HCT116 (cell line): ENCODE data around the gene C1orf167. TPM values are rescaled to one million over a fixed set of nuclear protein-coding genes. Genes with fewer than 3 reads are reported as not detected.

Experiments used
- ATAC-seq: fragments of 200-7000 bp; cut with Tn5 transposase; 2 replicates; pipeline ENCODE4 v1.9.1; 2020; ENCODE audit warnings: mild to moderate bottlenecking, moderate library complexity
- BruUV-seq: library from RNA; stranded (reverse); fragments of 400-500 nt; replicated peaks from 2 replicates; lab custom pipeline; 2021; lab: Mats Ljungman, UMichigan
- CTCF ChIA-PET: fragments of 300-600 bp; sonication (Branson Sonifier 250); formaldehyde crosslinking; loops from one replicate; lab custom pipeline; 2021; ENCODE audit warnings: antibody characterized with exemption; lab: Charles Lee
- POLR2A ChIA-PET: fragments of 300-600, 350-600 bp; sonication (Branson Sonifier 250); formaldehyde crosslinking; loops from one replicate; lab custom pipeline; 2021; ENCODE audit warnings: antibody characterized with exemption; lab: Charles Lee
- RAD21 ChIA-PET, 2 experiments: fragments of 300-600 bp; sonication (Branson Sonifier 250); formaldehyde crosslinking; loops; one replicate each; lab custom pipeline; 2023; ENCODE audit warnings: low total read pairs in 2 of 2; ENCODE audit not compliant: uncharacterized antibody in 2 of 2, unreplicated experiment in 2 of 2, low non-redundant PET in 1 of 2; lab: Charles Lee
- DNase-seq: peaks from one replicate; pipeline ENCODE4 v3.0.0-alpha.2; 2010; ENCODE audit warnings: low read depth, low spot score
- H2AFZ ChIP-seq: fragments of 200-600 bp; shearing (Covaris generic), sonication (generic); 2 replicates; pipeline ENCODE4 v1.6.1; 2017; ENCODE audit warnings: low read depth, mixed run types, mixed read lengths, antibody characterized with exemption, low read length; ENCODE audit not compliant: poor library complexity, severe bottlenecking
- H3K27ac ChIP-seq: 2 replicates; pipeline ENCODE4 v1.5.1; 2012; ENCODE audit warnings: low read depth, low read length
- H3K27me3 ChIP-seq: fragments of 200-600 bp; sonication (generic); 2 replicates; pipeline ENCODE4 v1.6.1; 2016; ENCODE audit warnings: mixed run types, low read length, mixed read lengths; ENCODE audit not compliant: insufficient read depth
- H3K36me3 ChIP-seq, 2 experiments: fragments of 200-500 bp in 1 of 2; fragments of 200-600 bp in 1 of 2; sonication (Bioruptor generic) in 1 of 2; sonication (generic) in 1 of 2; 2 replicates each; pipeline versions ENCODE4 v1.5.1 to v1.6.1; 2014 to 2016; ENCODE audit warnings: low read length in 2 of 2, inconsistent platforms in 1 of 2, mixed read lengths in 1 of 2, mixed run types in 1 of 2; ENCODE audit not compliant: insufficient read depth in 2 of 2, control insufficient read depth in 1 of 2
- H3K4me1 ChIP-seq, 2 experiments: fragments of 200-600 bp in 1 of 2; sonication (generic) in 1 of 2; 2 replicates each; pipeline versions ENCODE4 v1.5.1 to v1.6.1; 2012 to 2017; ENCODE audit warnings: low read length in 2 of 2, inconsistent platforms in 1 of 2, mild to moderate bottlenecking in 1 of 2, mixed read lengths in 1 of 2, mixed run types in 1 of 2, moderate library complexity in 1 of 2; ENCODE audit not compliant: insufficient read depth in 2 of 2, control insufficient read depth in 1 of 2
- H3K4me2 ChIP-seq: fragments of 200-600 bp; sonication (generic); 2 replicates; pipeline ENCODE4 v1.6.1; 2017; ENCODE audit warnings: mixed run types, low read length, mixed read lengths
- H3K4me3 ChIP-seq, 2 experiments: fragments of 200-600 bp in 1 of 2; sonication (generic) in 1 of 2; replicated peaks in 1 of 2; 2 replicates each; pipeline ENCODE4 v1.5.1; 2011 to 2016; ENCODE audit warnings: low read length in 2 of 2, control low read depth in 1 of 2, low read depth in 1 of 2, mild to moderate bottlenecking in 1 of 2, mixed read lengths in 1 of 2, mixed run types in 1 of 2
- H3K79me2 ChIP-seq: fragments of 200-600 bp; sonication (generic); 2 replicates; pipeline ENCODE4 v1.6.1; 2017; ENCODE audit warnings: mild to moderate bottlenecking, mixed run types, low read length, moderate library complexity, mixed read lengths; ENCODE audit not compliant: insufficient read depth
- H3K9ac ChIP-seq: fragments of 200-600 bp; sonication (generic); 2 replicates; pipeline ENCODE4 v1.6.1; 2016; ENCODE audit warnings: low read length, mixed read lengths
- H3K9me2 ChIP-seq: fragments of 200-600 bp; sonication (generic), shearing (Covaris generic); 2 replicates; pipeline ENCODE4 v1.6.1; 2017; ENCODE audit warnings: mixed run types, mild to moderate bottlenecking, moderate library complexity; ENCODE audit not compliant: insufficient read depth
- H3K9me3 ChIP-seq, 2 experiments: fragments of 200-500 bp in 1 of 2; fragments of 200-600 bp in 1 of 2; sonication (Bioruptor generic) in 1 of 2; sonication (generic) in 1 of 2; 2 replicates each; pipeline ENCODE4 v1.6.1; 2014 to 2017; ENCODE audit warnings: low read length in 2 of 2, mixed read lengths in 2 of 2, inconsistent platforms in 1 of 2, low read depth in 1 of 2, mild to moderate bottlenecking in 1 of 2, mixed run types in 1 of 2, moderate library complexity in 1 of 2; ENCODE audit not compliant: control insufficient read depth in 1 of 2, insufficient read depth in 1 of 2
- H4K20me1 ChIP-seq: fragments of 200-600 bp; sonication (generic), shearing (Covaris generic); 2 replicates; pipeline ENCODE4 v1.6.1; 2017; ENCODE audit warnings: mixed run types, mild to moderate bottlenecking, moderate library complexity; ENCODE audit not compliant: insufficient read depth
- CBX3 ChIP-seq: IDR thresholded peaks from 2 replicates; pipeline ENCODE4 v1.6.1; 2012; ENCODE audit warnings: low read depth
- CEBPB ChIP-seq: IDR thresholded peaks from 2 replicates; pipeline ENCODE4 v1.6.1; 2012; ENCODE audit warnings: low read depth
- EGR1 ChIP-seq: IDR thresholded peaks from 2 replicates; pipeline ENCODE4 v1.6.1; 2012; ENCODE audit warnings: low read depth
- EZH2 ChIP-seq: fragments of 200-600 bp; sonication (generic); IDR thresholded peaks from 2 replicates; pipeline ENCODE4 v1.6.1; 2017; ENCODE audit warnings: antibody characterized with exemption, mixed run types
- EZH2phosphoT487 ChIP-seq: fragments of 200-600 bp; IDR thresholded peaks from 2 replicates; pipeline ENCODE4 v1.6.1; 2018; ENCODE audit warnings: antibody characterized with exemption, borderline replicate concordance
- FOSL1 ChIP-seq: IDR thresholded peaks from 2 replicates; pipeline ENCODE4 v1.6.1; 2012; ENCODE audit warnings: low read depth
- JUND ChIP-seq: IDR thresholded peaks from 2 replicates; pipeline ENCODE4 v1.6.1; 2012
- POLR2A ChIP-seq: IDR thresholded peaks from 2 replicates; pipeline ENCODE4 v1.7.0; 2011; ENCODE audit warnings: borderline replicate concordance; ENCODE audit not compliant: insufficient read depth, insufficient read length; ENCODE audit errors: extremely low read depth
- POLR2AphosphoS5 ChIP-seq: IDR thresholded peaks from 2 replicates; pipeline ENCODE4 v1.6.1; 2011; ENCODE audit warnings: mild to moderate bottlenecking, low read depth, low read length, moderate library complexity
- RAD21 ChIP-seq: IDR thresholded peaks from 2 replicates; pipeline ENCODE4 v1.6.1; 2012; ENCODE audit warnings: low read depth, mild to moderate bottlenecking
- SIN3A ChIP-seq: IDR thresholded peaks from 2 replicates; pipeline ENCODE4 v1.6.1; 2012; ENCODE audit warnings: low read depth
- SP1 ChIP-seq: IDR thresholded peaks from 2 replicates; pipeline ENCODE4 v1.6.1; 2012; ENCODE audit warnings: low read depth
- SRF ChIP-seq: IDR thresholded peaks from 2 replicates; pipeline ENCODE4 v1.6.1; 2012; ENCODE audit warnings: low read depth
- TCF7L2 ChIP-seq: IDR thresholded peaks from 2 replicates; pipeline ENCODE4 v1.7.0; 2011; ENCODE audit warnings: borderline replicate concordance, inconsistent platforms; ENCODE audit not compliant: insufficient read depth, insufficient read length; ENCODE audit errors: extremely low read depth
- YY1 ChIP-seq: IDR thresholded peaks from 2 replicates; pipeline ENCODE4 v1.6.1; 2011; ENCODE audit warnings: low read length, low read depth, moderate library complexity, mild to moderate bottlenecking; ENCODE audit not compliant: insufficient replicate concordance; ENCODE audit errors: extremely low read depth
- ZFX ChIP-seq: fragments of 450-650 bp; IDR thresholded peaks from 2 replicates; pipeline ENCODE4 v1.6.1; 2017
- intact Hi-C: fragments of 100-400 bp; cut with micrococcal nuclease; formaldehyde crosslinking; loops from 2 replicates; pipeline ENCODE4 v1.10.0; 2022
- total RNA-seq: library from RNA; stranded (reverse); gene quantifications from one replicate; pipeline ENCODE4 v1.2.1, GENCODE V29; 2021; ENCODE audit not compliant: unreplicated experiment
- TF ChIP-seq, protein P1 (sequence below): IDR thresholded peaks from 2 replicates; pipeline ENCODE4 v1.6.1; 2012
- TF ChIP-seq, protein P2 (sequence below): IDR thresholded peaks from 2 replicates; pipeline ENCODE4 v1.6.1; 2012
- TF ChIP-seq, protein P3 (sequence below): IDR thresholded peaks from 2 replicates; pipeline ENCODE4 v1.6.1; 2012; ENCODE audit warnings: low read depth
- TF ChIP-seq, protein P4 (sequence below): IDR thresholded peaks from 2 replicates; pipeline ENCODE4 v1.6.1; 2011; ENCODE audit warnings: mild to moderate bottlenecking, low read length, moderate library complexity; ENCODE audit not compliant: insufficient replicate concordance; ENCODE audit errors: extremely low read depth

C1orf167 gene
- total RNA-seq, 1 experiment from 2014 or later: 0.12 TPM

DNA sequence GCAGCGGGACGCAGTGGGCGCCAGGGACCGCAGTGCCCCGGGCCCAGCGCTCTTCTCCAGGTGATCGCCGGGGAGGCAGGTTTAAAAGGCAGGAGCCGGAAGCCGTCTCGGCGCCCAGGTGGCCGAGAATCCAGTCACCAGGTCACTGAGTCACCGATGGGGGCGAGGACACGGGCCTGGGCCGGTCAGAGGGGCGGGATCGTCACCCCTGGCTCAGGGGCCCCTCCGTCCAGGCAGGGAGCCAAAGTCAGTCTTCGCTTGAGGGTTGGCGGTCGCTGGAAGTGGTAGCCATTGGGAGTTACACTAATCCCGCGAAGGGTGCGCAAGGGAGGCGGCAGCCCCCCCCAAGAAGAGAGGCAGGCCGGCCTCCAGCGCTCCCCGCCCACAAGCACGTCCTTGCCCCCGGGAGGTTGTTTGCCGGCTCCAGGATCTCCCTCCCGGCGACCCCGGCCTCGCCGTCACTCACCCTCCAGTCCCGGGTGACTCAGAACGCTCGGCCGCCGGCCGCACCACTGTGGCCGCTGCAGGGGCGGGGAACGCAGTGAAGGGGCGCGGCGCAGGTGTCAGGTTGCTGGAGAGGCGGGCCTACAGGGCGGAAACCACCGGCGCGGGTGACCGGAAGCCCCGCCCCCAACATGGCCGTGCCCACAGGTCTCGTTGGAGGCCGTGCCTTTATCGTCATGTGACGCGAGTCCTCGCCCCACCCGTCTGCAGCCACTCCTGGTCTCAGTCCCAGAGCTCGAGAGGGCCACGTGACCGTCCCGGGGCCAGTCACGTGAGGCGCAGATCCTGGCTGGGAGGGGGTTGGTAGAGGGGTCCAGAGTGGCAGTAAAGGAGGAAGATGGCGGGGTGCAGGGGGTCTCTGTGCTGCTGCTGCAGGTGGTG lies 43.7 kb downstream of the C1orf167 start, which contains the start of the genes CLCN6 and MTHFR:
CLCN6 (plus strand) TSS at position 770 of the 885 bp plus-strand sequence; CDS start at position 842, 72 bp downstream.
MTHFR (minus strand) TSS at position 543 of the 885 bp plus-strand sequence. CDS start 2,848 bp downstream, outside the sequence.
- H2AFZ ChIP-seq: no peak within 1 kb of the TSS
- peaks cover 15% of the 10 kb centered on the region for H3K79me2 ChIP-seq
- no peaks in the 10 kb centered on the region for H3K9me2 ChIP-seq
- intact Hi-C loops: no loop called here
- ChIA-PET POLR2A (interaction anchor here (0.7 to 2.4 kb wide), 5 partner anchors 13 to 103 kb away, joined by 3 to 24 read pairs (median 4); no protein-coding TSS in a partner anchor), RAD21 (no interaction called here), CTCF (interaction anchor here (0.8 to 1.5 kb wide), 2 partner anchors 21 to 33 kb away, joined by 3 to 4 read pairs; no protein-coding TSS in a partner anchor)
- DNase-seq (peak; percentile 97), ATAC-seq (peak; percentile 86)
- H3K4me2 ChIP-seq: peak within 1 kb of the TSS; percentile 94
- peak within 1 kb of the TSS; percentile 58 to 77 for H3K4me3 ChIP-seq
- H3K9me3 ChIP-seq: no peaks in the 10 kb centered on the region
- H3K4me1 ChIP-seq: peaks cover 33 to 57% of the 10 kb centered on the region in 2 experiments
- H3K9ac ChIP-seq: peak within 1 kb of the TSS; percentile 61
- no peaks in the 10 kb centered on the region for H4K20me1 ChIP-seq
- BruUV-seq: no TSS peak
- no peaks in the 10 kb centered on the region for H3K27me3 ChIP-seq
- peaks cover 2 to 5% of the 10 kb centered on the region in 2 experiments; a peak in 2 of 4 replicates for H3K36me3 ChIP-seq
- H3K27ac ChIP-seq: peak within 1 kb of the TSS; percentile 89
- TF ChIP-seq EZH2 (no peak), POLR2A (peak; percentile 42), POLR2AphosphoS5 (peak; percentile 75), FOSL1 (no peak), ZFX (no peak), RAD21 (no peak), SP1 (no peak), TCF7L2 (no peak), CEBPB (no peak), CBX3 (no peak), JUND (no peak), SIN3A (no peak), EZH2phosphoT487 (no peak), SRF (no peak), YY1 (peak; percentile 92), EGR1 (no peak)
- TF ChIP-seq, protein P1, sequence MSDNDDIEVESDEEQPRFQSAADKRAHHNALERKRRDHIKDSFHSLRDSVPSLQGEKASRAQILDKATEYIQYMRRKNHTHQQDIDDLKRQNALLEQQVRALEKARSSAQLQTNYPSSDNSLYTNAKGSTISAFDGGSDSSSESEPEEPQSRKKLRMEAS: no peak
- TF ChIP-seq, protein P2, sequence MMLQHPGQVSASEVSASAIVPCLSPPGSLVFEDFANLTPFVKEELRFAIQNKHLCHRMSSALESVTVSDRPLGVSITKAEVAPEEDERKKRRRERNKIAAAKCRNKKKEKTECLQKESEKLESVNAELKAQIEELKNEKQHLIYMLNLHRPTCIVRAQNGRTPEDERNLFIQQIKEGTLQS: no peak
- TF ChIP-seq, protein P3, sequence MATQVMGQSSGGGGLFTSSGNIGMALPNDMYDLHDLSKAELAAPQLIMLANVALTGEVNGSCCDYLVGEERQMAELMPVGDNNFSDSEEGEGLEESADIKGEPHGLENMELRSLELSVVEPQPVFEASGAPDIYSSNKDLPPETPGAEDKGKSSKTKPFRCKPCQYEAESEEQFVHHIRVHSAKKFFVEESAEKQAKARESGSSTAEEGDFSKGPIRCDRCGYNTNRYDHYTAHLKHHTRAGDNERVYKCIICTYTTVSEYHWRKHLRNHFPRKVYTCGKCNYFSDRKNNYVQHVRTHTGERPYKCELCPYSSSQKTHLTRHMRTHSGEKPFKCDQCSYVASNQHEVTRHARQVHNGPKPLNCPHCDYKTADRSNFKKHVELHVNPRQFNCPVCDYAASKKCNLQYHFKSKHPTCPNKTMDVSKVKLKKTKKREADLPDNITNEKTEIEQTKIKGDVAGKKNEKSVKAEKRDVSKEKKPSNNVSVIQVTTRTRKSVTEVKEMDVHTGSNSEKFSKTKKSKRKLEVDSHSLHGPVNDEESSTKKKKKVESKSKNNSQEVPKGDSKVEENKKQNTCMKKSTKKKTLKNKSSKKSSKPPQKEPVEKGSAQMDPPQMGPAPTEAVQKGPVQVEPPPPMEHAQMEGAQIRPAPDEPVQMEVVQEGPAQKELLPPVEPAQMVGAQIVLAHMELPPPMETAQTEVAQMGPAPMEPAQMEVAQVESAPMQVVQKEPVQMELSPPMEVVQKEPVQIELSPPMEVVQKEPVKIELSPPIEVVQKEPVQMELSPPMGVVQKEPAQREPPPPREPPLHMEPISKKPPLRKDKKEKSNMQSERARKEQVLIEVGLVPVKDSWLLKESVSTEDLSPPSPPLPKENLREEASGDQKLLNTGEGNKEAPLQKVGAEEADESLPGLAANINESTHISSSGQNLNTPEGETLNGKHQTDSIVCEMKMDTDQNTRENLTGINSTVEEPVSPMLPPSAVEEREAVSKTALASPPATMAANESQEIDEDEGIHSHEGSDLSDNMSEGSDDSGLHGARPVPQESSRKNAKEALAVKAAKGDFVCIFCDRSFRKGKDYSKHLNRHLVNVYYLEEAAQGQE: no peak
- TF ChIP-seq, protein P4, sequence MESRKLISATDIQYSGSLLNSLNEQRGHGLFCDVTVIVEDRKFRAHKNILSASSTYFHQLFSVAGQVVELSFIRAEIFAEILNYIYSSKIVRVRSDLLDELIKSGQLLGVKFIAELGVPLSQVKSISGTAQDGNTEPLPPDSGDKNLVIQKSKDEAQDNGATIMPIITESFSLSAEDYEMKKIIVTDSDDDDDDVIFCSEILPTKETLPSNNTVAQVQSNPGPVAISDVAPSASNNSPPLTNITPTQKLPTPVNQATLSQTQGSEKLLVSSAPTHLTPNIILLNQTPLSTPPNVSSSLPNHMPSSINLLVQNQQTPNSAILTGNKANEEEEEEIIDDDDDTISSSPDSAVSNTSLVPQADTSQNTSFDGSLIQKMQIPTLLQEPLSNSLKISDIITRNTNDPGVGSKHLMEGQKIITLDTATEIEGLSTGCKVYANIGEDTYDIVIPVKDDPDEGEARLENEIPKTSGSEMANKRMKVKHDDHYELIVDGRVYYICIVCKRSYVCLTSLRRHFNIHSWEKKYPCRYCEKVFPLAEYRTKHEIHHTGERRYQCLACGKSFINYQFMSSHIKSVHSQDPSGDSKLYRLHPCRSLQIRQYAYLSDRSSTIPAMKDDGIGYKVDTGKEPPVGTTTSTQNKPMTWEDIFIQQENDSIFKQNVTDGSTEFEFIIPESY: peak; percentile 13
